ENCODE measurements around the gene ATRAID. TPM values are rescaled to one million over a fixed set of nuclear protein-coding genes. Genes with fewer than 3 reads are reported as not detected.

The ATRAID gene
- total RNA-seq, 1 experiment from 2014 or later, result 92.8 TPM

GRCh38 chr2:27227501-27227900, 15.7 kb downstream of the ATRAID start:
- TF ChIP-seq EZH2 (IDR thresholded peaks at IDR 0.05; ENCODE audit: low read depth) (no peak), CTCF (conservative IDR thresholded peaks at IDR 0.05) (no peak)
- Histone ChIP-seq H3K9me2 (ENCODE audit: insufficient read depth) (no peaks in the 10 kb centered on the region), H3K79me2 (ENCODE audit: low read depth) (no peaks in the 10 kb centered on the region), H3F3A (ENCODE audit: insufficient read depth, low read depth) (no peaks in the 10 kb centered on the region), H3K36me3 (ENCODE audit: low read depth) (peaks cover 19% of the 10 kb centered on the region; the same call in 1 of the 2 replicates), H3K4me2 (no peak overlapping the region), H3K27ac (no peak overlapping the region), H4K20me1 (ENCODE audit: insufficient read depth) (no peaks in the 10 kb centered on the region; the same call in 1 of the 2 replicates), H3K27me3 (ENCODE audit: insufficient read depth, low read depth) (no peaks in the 10 kb centered on the region), H3K4me3 (no peak overlapping the region), H2AFZ (no peak overlapping the region), H3K9me3 (ENCODE audit: insufficient read depth, low read depth) (no peaks in the 10 kb centered on the region), H3K4me1 (replicated peaks; ENCODE audit: insufficient read depth) (no peaks in the 10 kb centered on the region)
- no peak for DNase-seq
- BruUV-seq (replicated peaks), result no TSS peak
- CTCF ChIA-PET, result no interaction called here
- POLR2A ChIA-PET (ENCODE audit: unreplicated experiment), result no interaction called here
- intact Hi-C loops (cut with micrococcal nuclease; ENCODE audit: unreplicated experiment), result no loop called here

- no peaks in the 10 kb centered on the region for H3K9me2 ChIP-seq (ENCODE audit: insufficient read depth)
- no peaks in the 10 kb centered on the region; the same call in 1 of the 2 replicates for H4K20me1 ChIP-seq (ENCODE audit: insufficient read depth)
- intact Hi-C loops (cut with micrococcal nuclease; ENCODE audit: unreplicated experiment), result no loop called here
- H3K79me2 ChIP-seq (ENCODE audit: low read depth), result no peaks in the 10 kb centered on the region
- no peaks in the 10 kb centered on the region for H3K27me3 ChIP-seq (ENCODE audit: insufficient read depth, low read depth)
- CTCF ChIA-PET, result no interaction called here
- H3K4me3 ChIP-seq, result no peak overlapping the region
- no peak overlapping the region for H3K4me2 ChIP-seq
- H2AFZ ChIP-seq, result no peak overlapping the region
- no TSS peak for BruUV-seq (replicated peaks)
- no peaks in the 10 kb centered on the region for H3F3A ChIP-seq (ENCODE audit: insufficient read depth, low read depth)
- no peak for DNase-seq
- H3K36me3 ChIP-seq (ENCODE audit: low read depth), result peaks cover 28% of the 10 kb centered on the region
- no peaks in the 10 kb centered on the region for H3K4me1 ChIP-seq (replicated peaks; ENCODE audit: insufficient read depth)
- no peaks in the 10 kb centered on the region for H3K9me3 ChIP-seq (ENCODE audit: insufficient read depth, low read depth)
- no peak overlapping the region for H3K27ac ChIP-seq
- TF ChIP-seq CTCF (conservative IDR thresholded peaks at IDR 0.05) (no peak), EZH2 (IDR thresholded peaks at IDR 0.05; ENCODE audit: low read depth) (no peak)
- POLR2A ChIA-PET (ENCODE audit: unreplicated experiment), result no interaction called here
Measured at GRCh38 chr2:27231921-27232320, 20.1 kb downstream of the ATRAID start.

- no peak overlapping the region for H3K27ac ChIP-seq
- no TSS peak for BruUV-seq (replicated peaks)
- TF ChIP-seq CTCF (conservative IDR thresholded peaks at IDR 0.05) (no peak), EZH2 (IDR thresholded peaks at IDR 0.05; ENCODE audit: low read depth) (no peak)
- no peaks in the 10 kb centered on the region for H3K9me3 ChIP-seq (ENCODE audit: insufficient read depth, low read depth)
- no peak overlapping the region for H2AFZ ChIP-seq
- H3F3A ChIP-seq (ENCODE audit: insufficient read depth, low read depth), result no peaks in the 10 kb centered on the region
- H3K36me3 ChIP-seq (ENCODE audit: low read depth), result peaks cover 20% of the 10 kb centered on the region
- H3K27me3 ChIP-seq (ENCODE audit: insufficient read depth, low read depth), result no peaks in the 10 kb centered on the region
- DNase-seq, result no peak
- POLR2A ChIA-PET (ENCODE audit: unreplicated experiment), result no interaction called here
- no peaks in the 10 kb centered on the region for H3K79me2 ChIP-seq (ENCODE audit: low read depth)
- CTCF ChIA-PET, result no interaction called here
- intact Hi-C loops (cut with micrococcal nuclease; ENCODE audit: unreplicated experiment), result no loop called here
- no peaks in the 10 kb centered on the region; the same call in 1 of the 2 replicates for H4K20me1 ChIP-seq (ENCODE audit: insufficient read depth)
- no peak overlapping the region for H3K4me2 ChIP-seq
- no peaks in the 10 kb centered on the region for H3K9me2 ChIP-seq (ENCODE audit: insufficient read depth)
- no peak overlapping the region for H3K4me3 ChIP-seq
- H3K4me1 ChIP-seq (replicated peaks; ENCODE audit: insufficient read depth), result no peaks in the 10 kb centered on the region
Measured at GRCh38 chr2:27233341-27233740, 21.5 kb downstream of the ATRAID start.

All from PC-9 (cell line).